Psoas muscle (tissue), 8 donors: ENCODE results near the gene SETD5. TPM values are rescaled to one million over a fixed set of nuclear protein-coding genes. Genes with fewer than 3 reads are reported as not detected.

Source experiments
- ATAC-seq, 4 donors: fragments of 200-7000 bp; cut with Tn5 transposase; one replicate each; pipeline ENCODE4 v1.9.1; 2020; ENCODE audit warnings: moderate library complexity in 3 of 4, mild to moderate bottlenecking in 2 of 4
- DNase-seq, 2 donors: peaks; one replicate each; pipeline ENCODE4 v3.0.0-alpha.2; 2020
- H3K27ac ChIP-seq: fragments of 200-600 bp; one replicate; pipeline ENCODE4 v1.8.0; 2022
- H3K27me3 ChIP-seq, 3 donors: fragments of 200-600 bp in 1 of 3; one replicate each; pipeline versions ENCODE4 v1.6.1 to v1.8.0; 2013 to 2022; ENCODE audit warnings: low read length in 2 of 3, mild to moderate bottlenecking in 2 of 3, moderate library complexity in 1 of 3; ENCODE audit not compliant: insufficient read depth in 3 of 3
- H3K36me3 ChIP-seq, 2 donors: fragments of 200-600 bp in 1 of 2; one replicate each; pipeline versions ENCODE4 v1.6.1 to v1.8.0; 2013 to 2022; ENCODE audit warnings: low read depth in 1 of 2, mild to moderate bottlenecking in 1 of 2, moderate library complexity in 1 of 2; ENCODE audit not compliant: insufficient read depth in 1 of 2
- H3K4me1 ChIP-seq: fragments of 200-600 bp; one replicate; pipeline ENCODE4 v1.8.0; 2022
- H3K4me3 ChIP-seq: fragments of 200-600 bp; one replicate; pipeline ENCODE4 v1.8.0; 2022; ENCODE audit warnings: mild to moderate bottlenecking
- H3K9me3 ChIP-seq: fragments of 200-600 bp; one replicate; pipeline ENCODE4 v1.8.0; 2022
- WGBS, 3 donors: extraction: QIAGEN DNeasy Blood & Tissue Kit; methylation state at CpG; one replicate each; pipeline versions ENCODE4 v1.1.6 to v1.1.7; 2013; 5-methylcytosine and 5-hydroxymethylcytosine counted together
- intact Hi-C, 2 donors: fragments of 100-400 bp; cut with DNase I; formaldehyde crosslinking; loops; one replicate each; pipeline versions ENCODE4 v1.11.0 to v1.14.2; 2022
- polyA plus RNA-seq, 3 donors: library from polyadenylated mRNA; stranded (reverse); fragments of 200-250 nt; gene quantifications; one replicate each; pipeline ENCODE4 v1.2.3, GENCODE V29; 2013
- total RNA-seq, 4 donors: library from RNA; stranded (reverse); fragmentation: NEBNext Ultra II Directional in 2 of 4; extraction: Animal tissue kit (Norgen Biotek cat#: 25700) in 2 of 4; gene quantifications; one replicate each; pipeline versions ENCODE4 v1.2.1 to v1.2.4, GENCODE V29; 2021 to 2023
- TF ChIP-seq, protein P1 (sequence below): fragments of 200-600 bp; IDR thresholded peaks from one replicate; pipeline ENCODE4 v1.8.0; 2022; ENCODE audit warnings: antibody characterized with exemption
- donor health status: healthy with polysubstance abuse.
- donor health status: DM: no; HTN: no; CAD: no; lungs with moderate emphysema.
- donor health status: Bipolar disorder and iron deficiency.
- donor health status: healthy.
- donor health status: DM: yes; HTN: yes; CAD: no.
- donor health status: DM: no; HTN: no; CAD: no.
- donor health status: DM: no; HTN: no; CAD: no.
- donor health status: DM: yes; HTN: yes; CAD: no.

The SETD5 gene
- total and polyA plus RNA-seq, 7 donors = 12.8 to 69.3 (median 58.3) TPM

DNA sequence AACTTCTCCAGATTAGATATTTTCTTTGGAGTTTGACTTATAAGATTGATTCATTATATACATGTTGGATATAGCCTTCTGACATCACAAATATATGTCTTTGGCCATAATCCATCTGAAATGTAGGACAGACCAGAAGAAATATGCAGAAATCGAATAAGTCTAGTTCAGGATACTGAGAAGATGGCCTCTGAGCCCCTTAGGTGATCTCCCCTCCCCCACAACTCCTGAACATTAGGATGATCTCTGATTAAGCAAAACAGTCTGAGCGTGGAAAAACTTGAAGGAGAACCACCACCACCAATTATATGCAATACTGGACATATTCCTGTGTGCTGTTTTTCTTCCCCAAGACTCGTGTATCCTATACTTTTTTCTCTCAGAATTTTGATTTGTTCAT, 3.2 kb downstream of the SETD5 start:
- DNase-seq (no peak), ATAC-seq (no peak)
- 15 to 23% (median 23%) methylated on average over 3 of the region's 3 CpGs for WGBS, 3 donors
- Histone ChIP-seq H3K27ac (peak overlapping the region; percentile 100), H3K27me3 (no peaks in the 10 kb centered on the region), H3K4me3 (peak overlapping the region; percentile 96), H3K9me3 (no peaks in the 10 kb centered on the region), H3K4me1 (peaks cover 64% of the 10 kb centered on the region), H3K36me3 (no peaks in the 10 kb centered on the region)
- intact Hi-C loops = no loop called here
- TF ChIP-seq, protein P1, sequence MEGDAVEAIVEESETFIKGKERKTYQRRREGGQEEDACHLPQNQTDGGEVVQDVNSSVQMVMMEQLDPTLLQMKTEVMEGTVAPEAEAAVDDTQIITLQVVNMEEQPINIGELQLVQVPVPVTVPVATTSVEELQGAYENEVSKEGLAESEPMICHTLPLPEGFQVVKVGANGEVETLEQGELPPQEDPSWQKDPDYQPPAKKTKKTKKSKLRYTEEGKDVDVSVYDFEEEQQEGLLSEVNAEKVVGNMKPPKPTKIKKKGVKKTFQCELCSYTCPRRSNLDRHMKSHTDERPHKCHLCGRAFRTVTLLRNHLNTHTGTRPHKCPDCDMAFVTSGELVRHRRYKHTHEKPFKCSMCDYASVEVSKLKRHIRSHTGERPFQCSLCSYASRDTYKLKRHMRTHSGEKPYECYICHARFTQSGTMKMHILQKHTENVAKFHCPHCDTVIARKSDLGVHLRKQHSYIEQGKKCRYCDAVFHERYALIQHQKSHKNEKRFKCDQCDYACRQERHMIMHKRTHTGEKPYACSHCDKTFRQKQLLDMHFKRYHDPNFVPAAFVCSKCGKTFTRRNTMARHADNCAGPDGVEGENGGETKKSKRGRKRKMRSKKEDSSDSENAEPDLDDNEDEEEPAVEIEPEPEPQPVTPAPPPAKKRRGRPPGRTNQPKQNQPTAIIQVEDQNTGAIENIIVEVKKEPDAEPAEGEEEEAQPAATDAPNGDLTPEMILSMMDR = no peak

DNA sequence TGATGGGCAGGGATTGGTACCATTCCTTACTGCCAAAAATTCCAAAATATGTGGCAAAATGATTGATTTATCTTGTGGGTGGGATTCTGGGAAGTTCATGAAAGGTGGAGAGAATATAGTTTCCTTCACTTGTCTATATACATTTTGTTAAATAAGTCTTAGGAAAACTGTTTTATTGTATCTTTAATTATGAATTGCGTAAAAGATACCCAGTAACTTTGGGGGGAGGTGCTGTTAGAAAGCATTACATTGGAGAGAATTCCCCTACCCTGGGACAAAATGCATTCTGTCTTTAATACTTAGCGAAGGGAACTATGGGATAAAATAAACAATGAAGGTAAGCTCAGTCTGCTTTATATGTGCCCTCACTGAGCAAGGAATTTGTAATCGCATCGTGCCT, 4.6 kb downstream of the SETD5 start:
- Histone ChIP-seq H3K27ac (peak overlapping the region; percentile 100), H3K27me3 (no peaks in the 10 kb centered on the region), H3K36me3 (no peaks in the 10 kb centered on the region), H3K4me3 (peak overlapping the region; percentile 96), H3K9me3 (no peaks in the 10 kb centered on the region), H3K4me1 (peaks cover 75% of the 10 kb centered on the region)
- intact Hi-C loops = no loop called here
- TF ChIP-seq, protein P1 = no peak
- no peak for DNase-seq
- 39 to 56% (median 49%) methylated on average over 4 of the region's 4 CpGs for WGBS, 3 donors
- ATAC-seq = no peak

DNA sequence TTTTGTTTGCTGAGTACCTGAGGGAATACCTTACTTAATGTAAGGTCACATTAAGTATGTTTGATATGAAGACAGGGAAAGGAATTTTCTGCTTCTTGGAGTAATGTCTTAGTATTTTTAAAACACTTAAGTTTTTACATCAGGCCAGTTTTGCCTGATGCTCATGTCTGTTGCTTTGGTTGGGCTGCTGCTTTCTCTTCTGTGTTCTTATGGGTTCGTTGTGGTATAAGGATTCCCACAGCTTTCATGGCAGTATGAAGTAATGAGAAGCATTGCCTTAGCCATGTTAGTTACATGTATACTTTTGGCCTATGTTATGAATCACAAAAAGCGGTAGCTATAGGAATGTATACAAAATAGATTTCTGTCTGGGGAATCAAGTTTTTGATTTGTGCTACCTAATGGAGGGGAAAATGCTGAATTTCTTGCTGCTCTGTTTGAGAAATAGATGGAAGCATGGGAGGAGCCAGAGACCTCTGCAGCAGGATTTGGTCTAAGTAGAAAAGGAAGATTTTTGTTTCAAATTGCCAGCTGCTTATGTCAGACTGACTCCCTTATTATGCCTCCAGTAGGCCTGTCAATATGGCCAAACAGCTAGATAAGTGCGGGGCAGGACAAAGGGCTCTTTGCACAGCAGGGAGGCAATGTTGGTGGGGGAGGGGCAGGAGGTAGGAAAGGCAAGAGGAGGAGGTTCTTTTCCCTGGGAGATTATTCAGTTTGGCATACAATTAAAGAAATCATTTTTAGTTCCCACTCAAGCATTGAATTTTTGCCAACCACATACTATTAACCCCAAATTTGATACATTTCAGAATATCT, 5.2 kb downstream of the SETD5 start:
- 23 to 25% (median 24%) methylated on average over 3 of the region's 3 CpGs for WGBS, 3 donors
- intact Hi-C loops = no loop called here
- peak overlapping the region; percentile 96 for H3K4me3 ChIP-seq
- H3K27ac ChIP-seq = peak overlapping the region; percentile 100
- H3K36me3 ChIP-seq = no peaks in the 10 kb centered on the region
- TF ChIP-seq, protein P1 = no peak
- ATAC-seq (no peak), DNase-seq (no peak)
- peaks cover 81% of the 10 kb centered on the region for H3K4me1 ChIP-seq
- H3K9me3 ChIP-seq = no peaks in the 10 kb centered on the region
- H3K27me3 ChIP-seq = no peaks in the 10 kb centered on the region

DNA sequence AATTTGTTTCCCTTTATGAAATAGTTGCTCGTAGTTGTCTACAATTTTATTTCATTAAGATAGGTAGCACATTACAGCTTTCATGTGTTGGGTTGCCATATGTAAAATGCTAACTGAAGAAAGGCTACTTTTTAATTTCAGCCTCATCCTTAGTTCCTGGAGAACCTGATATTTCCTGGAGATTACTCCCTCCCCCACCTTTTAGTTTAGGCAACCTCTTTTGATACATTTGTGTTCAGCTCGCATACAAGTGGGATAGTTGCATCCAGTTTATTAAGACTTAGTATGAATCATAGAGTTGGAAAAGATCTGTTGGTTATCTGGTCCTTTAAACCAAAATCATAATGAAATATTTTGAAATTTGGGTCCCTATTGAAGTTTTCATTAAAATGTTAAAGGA, 6.0 kb downstream of the SETD5 start:
- Histone ChIP-seq H3K4me1 (peaks cover 89% of the 10 kb centered on the region), H3K36me3 (no peaks in the 10 kb centered on the region), H3K4me3 (peak overlapping the region; percentile 35), H3K27ac (peak overlapping the region; percentile 64), H3K9me3 (no peaks in the 10 kb centered on the region), H3K27me3 (no peaks in the 10 kb centered on the region)
- intact Hi-C loops = no loop called here
- TF ChIP-seq, protein P1 = no peak
- WGBS, 3 donors = 36 to 52% (median 41%) methylated on average over 2 of the region's 2 CpGs
- no peak for DNase-seq
- ATAC-seq = no peak
